NCI-H748 treated with DMSO at 0.1 percent for 48 hours (cell line): Measurements from ENCODE around the gene DNMBP.
"Not testable (repeated sequence)": the region's sequence is repeated elsewhere in the genome, so short reads cannot be mapped to it uniquely, and the experiment has no call there.

ENCODE experiments used
- DNase-seq: peaks from one replicate; lab custom pipeline; 2025; lab: John Stamatoyannopoulos, UW

Gene DNMBP

DNA sequence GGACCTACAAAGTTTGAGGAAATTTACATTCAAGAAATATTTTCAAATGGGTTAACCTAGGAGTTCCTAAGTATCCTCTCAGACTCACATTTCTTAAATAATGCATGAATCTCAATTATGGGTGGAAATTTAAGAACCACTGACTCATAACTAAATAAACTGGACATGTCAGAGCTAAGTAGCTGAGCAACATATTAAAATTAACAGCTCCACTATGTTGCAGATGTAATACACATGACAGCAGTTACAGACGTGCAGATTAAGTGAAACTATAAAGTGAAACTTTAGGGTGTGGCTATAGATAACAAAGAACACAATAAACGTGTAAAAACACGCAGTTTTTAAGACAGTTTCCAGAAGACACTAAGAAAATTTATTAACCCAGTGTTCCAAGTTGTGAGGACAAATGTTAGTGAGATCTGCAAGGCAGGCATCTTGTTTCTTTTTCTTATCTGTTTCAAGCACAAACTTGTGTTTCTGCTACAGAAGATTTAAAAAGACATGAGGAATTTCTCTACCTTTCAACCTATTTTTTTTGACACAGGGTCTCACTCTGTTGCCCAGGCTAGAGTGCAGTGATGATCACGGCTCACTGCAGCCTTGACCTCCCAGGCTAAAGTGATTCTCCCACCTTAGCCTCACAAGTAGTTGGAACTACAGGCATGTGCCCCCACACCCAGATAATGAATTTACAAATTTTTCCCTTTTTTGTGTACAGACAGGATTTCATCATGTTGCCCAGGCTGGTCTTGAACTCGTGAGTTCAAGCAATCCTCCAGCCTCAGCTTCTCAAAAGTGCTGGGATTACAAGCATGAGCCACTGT is 25.3 kb downstream of the DNMBP start:
- no peak for DNase-seq

DNA sequence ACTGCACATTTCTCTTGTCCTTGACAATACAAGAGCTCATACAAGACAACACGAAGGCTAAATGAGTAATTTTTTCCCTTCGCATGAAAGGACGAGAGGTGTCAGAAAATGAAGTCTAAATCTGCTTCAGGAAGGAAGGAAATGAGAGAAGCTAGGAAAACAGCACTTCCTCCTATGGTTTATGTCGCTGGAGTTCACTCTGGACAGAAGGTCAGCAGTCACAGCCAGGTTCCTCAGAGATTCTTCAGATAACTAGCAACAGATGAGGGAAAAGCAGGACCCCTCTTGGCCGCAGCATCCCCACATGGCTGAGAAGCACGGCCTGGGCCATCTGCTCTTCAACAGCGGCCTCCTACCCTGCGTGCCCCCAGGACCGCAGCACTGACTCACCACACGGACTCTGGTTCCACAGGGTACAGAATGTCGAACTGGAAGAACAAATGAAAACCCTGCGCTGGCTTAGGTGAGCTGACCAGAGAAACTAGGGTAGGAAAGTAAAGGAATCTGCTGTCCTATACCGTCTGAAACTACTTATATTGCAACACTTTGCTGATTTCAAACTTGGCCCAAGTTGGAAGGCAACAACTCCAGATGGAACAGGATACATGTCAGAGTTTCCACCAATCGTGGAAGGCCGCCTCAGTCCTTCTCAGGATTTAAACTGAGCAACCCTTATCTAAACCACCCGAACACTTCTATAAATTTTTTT is 26.3 kb downstream of the DNMBP start:
- DNase-seq: no peak

DNA sequence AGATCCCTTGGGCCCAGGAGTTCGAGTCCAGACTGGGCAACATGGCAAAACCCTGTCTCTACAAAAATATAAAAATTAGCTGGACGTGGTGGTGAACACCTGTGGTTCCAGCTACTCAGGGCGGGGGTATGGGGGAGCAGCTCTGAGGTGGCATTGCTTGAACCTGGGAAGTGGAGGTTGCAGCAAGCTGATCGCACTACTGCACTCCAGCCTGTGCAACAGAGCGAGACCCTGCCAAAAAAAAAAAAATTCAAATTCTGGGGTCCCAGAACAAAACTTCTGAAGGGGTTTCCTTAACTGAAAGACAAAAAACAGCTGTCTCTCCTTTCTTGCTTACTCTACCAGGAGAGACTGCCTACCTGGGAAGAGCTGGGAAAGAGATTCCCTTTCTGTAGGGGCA is 27.0 kb downstream of the DNMBP start:
- DNase-seq: no peak

DNA sequence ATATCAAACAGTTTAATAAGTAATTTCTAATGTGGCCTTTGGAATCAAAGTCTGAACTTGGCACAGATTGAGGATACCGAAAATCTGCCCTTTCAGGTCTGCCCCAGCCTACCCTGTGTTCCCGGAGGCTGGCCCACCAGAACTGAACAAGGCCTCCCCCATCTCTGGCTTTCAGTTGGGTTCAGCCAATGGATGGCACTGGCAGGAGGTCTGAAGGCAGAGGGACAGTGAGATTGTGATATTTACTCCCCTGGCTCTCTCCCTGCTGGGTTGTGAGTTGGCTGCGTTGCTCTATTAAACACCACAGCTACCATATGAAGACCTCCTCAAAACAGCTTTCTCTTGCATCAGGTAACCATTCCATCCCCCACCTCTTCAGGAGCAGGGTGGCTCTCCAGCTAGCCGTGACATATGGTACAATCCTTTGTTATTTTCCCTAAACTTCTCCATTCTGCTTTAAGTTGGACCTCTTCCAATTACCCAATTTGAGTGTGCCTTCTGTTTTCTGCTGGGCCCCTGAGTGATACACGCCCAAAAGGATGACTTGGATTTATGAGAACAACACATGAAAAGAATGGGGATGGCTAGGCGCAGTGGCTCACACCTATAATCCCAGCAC is 28.1 kb downstream of the DNMBP start:
- no peak for DNase-seq

DNA sequence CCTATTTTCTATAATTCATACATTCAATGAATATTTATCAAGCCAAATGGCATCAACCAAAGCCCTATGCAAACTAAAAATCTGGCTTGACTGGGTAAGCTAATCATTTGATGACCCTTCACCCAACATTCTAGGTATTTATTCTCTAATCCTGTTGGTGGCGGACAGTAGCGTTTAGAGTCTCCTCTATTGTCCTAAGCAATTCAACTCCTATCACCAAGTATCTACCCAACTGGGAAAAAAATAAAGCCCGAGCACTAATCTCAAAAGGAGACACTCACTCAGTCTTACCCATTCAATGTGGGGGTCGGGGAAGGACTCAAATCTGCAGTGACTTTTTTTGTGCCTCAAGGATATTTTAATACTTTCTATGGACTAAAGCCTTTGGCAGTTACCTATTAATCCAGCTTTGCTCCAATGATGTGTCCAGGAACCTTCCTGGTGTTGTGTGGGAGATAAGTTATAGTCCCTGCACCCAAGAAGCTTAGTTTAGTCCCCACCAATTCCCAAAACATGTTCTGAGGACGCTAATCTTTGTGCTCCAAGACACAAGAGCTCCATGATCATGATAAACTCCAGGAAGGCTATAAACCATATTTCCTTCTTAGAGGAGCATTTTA is 30.6 kb downstream of the DNMBP start:
- no peak for DNase-seq

DNA sequence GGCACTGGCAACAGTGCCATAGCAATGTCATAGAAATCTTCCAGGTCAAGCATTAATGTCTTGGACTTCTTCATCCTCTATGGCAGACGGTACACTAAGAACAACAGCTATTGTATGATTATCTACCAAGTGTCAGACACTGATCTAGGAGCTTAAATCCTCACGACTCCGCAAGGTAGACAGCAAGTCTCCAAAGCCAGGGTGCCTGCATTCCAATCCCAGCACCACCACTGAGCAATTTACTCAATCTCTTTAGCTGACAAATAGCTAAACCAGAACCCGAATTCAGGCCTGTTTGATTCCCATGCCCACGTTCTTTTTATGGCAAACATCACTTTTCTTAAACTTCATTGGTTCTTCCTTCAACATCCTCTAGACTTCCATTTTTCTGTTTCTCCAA is 31.8 kb downstream of the DNMBP start:
- DNase-seq: no peak

DNA sequence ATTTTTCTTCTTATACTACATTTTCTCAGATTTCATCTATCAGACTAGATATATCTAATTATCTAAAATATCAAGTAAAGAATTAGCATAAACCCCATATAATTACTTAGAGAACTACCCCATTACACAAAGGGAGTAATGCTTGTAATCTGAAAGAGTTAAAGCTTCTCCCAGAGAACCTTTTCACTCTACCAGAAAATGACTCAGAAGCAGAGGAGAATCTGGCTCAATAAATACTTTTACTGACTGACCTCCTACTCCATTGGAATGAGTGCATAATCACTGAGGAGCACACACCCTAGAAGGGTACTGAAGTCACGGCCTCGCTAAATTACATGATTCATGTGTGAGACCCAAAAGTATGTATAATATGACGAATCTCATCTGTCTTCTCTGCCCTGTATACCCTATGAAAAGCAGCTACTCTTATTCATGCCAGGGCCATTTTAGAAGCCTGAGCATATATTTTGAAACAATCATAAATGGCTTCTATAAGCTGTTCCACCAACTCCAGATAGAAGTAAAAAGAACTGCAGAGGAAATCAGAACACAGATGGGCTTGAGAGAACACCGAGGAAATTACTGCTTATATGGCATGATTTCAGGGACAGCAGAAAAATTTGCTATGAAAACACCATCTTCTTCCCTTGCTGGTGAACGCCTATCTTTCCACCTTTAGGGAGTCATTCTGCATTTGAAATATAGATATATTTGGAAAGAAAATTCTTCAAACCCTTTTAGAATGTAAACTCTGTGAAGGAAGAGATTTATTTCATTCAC is 32.7 kb downstream of the DNMBP start:
- DNase-seq: no peak

DNA sequence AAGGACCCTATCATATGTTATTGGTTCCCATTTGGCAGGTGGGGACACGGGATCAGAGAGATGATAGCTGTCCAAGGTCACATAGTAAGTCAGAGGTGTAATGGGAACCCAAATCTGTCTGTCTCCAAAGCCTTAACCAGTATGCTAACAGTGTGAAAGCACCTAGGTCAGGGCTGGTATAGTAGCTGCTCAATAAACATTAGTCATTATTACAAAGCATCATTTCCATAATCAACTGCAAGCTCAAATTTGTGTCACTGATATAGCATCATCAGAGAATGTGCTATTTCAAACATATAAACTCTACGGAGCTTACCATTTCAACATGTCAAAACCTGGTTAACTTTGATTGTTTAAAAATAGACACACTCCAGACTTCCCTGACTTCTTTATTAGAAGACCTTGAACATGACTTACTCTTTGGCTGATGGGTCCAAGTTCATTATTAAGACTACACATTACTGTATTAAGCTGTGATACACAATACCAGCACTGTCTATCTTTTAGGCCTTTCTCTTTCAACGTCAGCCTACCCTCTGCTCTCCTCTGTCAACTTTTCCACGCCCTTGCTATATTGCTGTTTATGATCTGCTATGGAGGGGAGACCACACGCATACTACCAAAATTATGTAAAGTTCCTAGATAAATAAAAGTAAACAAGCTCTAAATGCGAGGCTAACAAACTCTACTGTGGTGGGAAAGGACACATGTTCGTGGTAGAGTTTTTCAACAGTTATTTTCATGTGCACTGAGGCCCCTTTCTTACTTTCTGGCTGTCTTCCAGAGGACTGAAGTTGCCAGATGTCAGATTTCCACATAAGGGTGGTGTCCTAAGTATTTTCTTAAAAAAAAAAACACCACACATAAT is 33.6 kb downstream of the DNMBP start:
- no peak for DNase-seq

DNA sequence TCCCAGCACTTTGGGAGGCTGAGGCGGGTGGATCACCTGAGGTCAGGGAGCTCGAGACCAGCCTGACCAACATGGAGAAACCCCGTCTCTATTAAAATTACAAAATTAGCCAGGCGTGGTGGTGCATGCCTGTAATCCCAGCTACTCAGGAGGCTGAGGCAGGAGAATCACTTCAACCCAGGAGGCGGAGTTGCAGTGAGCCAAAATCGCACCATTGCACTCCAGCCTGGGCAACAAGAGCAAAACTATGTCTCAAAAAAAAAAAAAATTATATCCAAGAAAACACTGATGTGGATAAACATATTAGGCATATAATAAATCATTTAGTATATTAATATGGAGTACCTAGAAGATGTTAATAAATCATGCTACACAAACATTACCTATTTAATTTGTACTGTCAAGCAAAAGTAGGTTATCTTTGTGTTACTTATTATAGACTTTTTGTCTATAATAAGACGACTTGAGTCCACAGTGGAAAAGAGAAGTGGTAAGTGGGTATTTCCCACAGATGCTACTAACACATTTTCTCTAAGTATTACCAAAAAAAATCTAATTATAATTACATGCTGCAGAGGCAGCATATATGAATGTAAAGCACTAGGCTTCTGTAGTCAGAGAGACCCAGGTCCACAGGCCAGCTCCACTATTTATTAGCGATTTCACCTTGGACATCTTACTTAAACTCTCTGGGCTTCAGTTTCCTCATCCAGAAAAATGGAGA is 34.5 kb downstream of the DNMBP start:
- no peak for DNase-seq

DNA sequence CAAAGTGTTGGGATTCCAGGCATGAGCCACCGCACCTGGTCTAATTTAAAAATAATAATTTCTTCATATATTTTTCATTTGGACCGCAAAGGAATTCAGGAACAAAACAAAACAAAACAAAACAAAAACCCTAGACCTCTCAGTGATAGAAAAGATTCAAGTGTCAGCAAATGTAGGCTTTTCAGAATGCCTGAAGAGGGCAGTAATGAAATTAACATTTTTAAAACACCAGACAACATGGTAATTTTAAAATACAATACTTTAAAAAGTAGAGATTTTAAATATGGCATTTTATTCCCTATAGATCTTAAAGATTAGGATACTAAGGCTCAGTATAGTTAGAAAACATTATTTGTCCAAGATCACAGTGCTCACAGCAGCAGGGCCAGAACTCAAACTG is 36.6 kb downstream of the DNMBP start:
- DNase-seq: no peak

DNA sequence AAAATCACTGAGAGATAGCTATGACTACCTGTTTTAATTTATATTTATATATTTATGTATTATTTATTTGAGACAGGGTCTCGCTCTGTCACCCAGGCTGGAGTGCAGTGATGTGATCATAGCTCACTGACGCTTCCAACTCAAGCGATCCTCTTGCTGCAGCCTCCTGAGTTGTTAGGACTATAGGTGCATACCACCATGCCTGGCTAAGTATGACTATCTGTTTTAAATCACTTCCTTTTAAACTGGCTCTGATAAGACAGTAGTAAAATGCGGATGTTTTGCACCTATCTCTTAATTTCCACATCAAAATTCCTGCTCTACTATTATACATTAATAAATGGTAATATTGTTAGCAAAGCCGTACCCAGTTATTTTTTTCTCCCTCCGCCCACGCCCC is 41.8 kb downstream of the DNMBP start:
- no peak for DNase-seq

DNA sequence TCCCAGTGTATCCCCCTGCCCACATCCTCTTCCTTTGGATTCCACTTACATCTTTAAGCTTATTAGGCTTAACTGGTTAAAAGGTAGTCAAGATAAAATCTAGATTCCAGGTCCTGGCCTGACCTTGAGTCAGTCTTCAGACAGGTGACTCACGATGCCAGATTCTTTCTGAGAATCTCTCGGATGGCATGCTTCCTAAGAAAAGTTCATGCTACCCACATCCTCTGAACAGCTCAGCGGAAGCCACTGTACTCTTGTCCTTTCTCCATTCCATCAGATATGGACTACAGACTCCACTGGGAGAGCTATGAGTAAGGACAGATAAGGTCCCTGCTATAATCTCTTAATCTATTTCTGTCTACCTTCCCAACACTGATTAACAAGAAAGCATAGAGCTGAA is 43.4 kb downstream of the DNMBP start:
- DNase-seq: no peak

DNA sequence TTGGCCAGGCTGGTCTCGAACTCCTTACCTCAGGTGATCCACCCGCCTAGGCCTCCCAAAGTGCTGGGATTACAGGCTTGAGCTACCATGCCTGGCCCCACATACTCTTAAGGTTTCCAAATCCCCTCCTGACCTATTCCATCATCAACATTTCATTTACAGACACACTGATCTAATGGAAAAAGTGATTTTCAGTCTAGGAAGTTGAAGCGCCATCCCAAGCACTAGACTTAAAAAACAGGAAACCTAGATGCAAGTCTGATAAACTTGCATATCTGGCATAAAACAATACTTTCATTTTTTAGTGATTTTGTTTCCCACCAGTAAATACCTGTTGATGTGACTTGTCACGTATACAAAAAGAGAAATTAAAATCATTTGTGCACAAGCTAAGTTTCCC is 44.0 kb downstream of the DNMBP start:
- no peak for DNase-seq

DNA sequence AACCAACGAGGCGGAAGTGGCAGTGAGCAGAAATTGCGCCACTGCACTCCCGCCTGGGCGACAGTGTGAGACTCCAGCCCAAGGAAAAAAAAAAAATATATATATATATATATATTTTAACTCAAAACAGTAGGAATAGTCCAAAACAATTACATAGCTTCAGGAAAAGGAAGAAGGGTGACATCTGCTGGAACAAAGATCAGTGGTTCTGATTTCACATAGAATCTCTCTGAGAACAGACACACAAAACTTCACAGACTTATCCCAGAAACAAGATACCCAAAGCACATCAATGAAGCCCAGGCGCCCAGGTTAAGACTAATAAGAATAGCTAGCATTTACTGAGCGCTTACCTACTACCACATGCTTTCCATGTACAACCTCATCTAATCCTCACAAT is 45.0 kb downstream of the DNMBP start:
- DNase-seq: no peak

DNA sequence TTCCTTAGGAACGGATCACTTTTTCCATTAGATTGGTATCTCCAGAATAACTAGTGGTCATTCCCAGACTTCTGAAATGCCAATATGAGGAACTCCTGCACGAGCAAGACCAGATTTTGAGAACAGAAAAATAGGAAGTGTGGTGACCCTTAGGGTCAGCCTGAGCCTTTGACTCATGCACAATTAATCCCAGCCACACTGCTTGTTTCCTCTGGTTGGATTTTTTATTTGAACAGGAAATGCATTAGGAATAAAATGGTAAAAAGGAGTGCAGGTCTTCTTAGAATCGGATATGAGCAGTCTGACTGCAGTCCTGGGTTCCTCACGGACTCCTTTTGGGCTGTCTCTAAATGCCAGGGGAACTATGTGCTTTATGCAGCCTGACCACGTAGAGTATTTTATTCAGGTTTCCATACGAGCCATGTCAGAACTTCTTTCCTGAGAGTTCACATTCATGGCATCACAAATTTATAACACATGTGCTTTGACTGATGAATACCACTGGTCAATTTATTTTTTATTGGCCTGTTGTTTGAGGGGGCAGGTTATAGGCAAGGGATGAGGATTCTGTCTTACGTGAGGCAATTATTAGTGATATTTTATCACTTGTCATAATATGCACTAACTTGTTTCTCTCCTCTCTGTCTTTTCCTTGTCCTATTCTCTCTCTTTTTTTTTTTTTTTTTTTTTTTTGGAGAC is 46.1 kb downstream of the DNMBP start:
- DNase-seq: not testable (repeated sequence)

DNA sequence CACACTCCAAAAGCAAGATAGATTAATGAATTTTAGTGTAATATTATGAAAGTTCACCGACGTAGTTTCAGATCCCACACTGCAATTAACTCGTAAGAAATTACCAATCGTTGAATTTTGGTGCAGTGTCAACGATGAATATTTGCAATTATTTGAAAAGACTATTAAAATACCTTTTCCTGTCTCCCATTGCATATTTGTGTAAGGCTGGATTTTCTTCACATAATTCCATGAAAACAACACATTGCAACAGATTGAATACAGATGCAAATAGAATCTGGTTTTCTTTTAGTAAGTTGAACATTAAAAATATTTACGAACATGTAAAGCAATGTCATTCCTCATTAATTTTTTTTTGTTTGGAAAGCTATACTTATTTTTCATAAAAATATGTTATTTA is 50.9 kb downstream of the DNMBP start:
- DNase-seq: no peak

DNA sequence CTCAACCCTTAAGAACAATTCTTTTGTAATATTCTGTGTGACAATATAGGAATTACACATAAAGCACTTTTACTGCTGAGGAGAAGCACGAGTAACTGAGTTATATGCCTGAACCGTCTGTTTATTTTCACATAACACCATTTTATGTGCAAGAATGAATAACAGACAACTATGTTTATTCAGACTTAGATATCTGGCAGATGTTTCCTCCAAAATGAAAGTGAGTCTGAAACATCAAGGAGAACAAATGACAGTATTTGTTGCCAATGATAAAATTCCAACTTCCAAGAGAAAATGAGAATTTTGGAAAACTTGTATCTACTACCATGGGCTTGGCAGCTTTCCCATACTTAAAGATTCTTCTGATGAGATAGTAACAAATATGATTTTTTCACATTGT is 51.4 kb downstream of the DNMBP start:
- no peak for DNase-seq

DNA sequence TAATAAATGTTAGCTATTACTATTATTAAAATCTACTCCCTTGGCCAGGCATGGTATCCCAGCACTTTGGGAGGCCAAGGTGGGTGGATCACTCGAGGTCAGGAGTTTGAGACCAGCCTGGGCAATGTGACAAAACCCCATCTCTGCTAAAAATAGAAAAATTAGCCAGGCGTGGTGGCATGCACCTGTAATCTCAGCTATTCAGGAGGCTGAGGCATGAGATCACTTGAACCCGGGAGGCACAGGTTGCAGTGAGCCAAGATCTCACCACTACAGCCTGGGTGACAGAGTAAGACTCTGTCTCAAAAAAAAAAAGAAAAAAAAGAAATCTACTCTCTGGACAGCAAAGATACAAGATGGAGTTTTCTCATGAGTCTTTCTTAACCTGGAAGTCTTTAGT is 56.2 kb downstream of the DNMBP start:
- DNase-seq: not testable (repeated sequence)

DNA sequence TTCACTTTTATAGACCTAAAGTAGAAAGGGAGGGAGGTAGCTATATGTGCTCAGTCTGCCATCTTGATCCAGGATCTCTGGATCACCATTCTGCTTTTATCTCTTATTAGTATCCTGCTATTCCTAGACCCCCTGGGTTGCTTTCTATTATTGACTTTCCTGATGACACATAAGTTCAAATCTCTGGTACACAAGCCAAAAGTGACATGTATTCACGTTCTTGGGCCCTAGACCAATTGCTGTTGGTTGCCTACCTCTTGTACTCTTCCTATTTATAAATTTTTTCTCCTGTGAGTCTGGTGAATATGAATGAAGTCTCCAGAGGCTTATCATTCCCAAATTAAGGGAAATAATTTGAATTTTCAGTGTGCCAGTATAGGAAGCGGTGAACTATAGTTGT is 56.9 kb downstream of the DNMBP start:
- DNase-seq: no peak

DNA sequence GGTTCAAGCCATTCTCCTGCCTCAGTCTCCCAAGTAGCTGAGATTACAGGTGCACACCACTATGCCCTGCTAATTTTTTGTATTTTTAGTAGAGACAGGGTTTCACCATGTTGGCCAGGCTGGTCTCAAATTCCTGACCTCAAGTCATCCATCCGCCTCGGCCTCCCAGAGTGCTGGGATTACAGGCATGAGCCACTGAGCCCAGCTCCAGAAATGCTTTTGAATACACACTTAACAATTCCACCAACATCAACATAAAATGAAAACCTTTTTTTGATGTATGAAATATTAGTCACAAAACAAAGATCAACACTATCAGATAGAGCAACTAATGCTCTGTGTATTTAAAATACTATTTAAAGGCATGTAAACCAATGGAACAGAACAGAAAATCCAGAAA is 63.7 kb downstream of the DNMBP start:
- DNase-seq: not testable (repeated sequence)
